ENCODE data around the gene C16orf74.
A peak's percentile ranks its signal among the peaks of the same experiment; 100 is the strongest.

Gene C16orf74

DNA sequence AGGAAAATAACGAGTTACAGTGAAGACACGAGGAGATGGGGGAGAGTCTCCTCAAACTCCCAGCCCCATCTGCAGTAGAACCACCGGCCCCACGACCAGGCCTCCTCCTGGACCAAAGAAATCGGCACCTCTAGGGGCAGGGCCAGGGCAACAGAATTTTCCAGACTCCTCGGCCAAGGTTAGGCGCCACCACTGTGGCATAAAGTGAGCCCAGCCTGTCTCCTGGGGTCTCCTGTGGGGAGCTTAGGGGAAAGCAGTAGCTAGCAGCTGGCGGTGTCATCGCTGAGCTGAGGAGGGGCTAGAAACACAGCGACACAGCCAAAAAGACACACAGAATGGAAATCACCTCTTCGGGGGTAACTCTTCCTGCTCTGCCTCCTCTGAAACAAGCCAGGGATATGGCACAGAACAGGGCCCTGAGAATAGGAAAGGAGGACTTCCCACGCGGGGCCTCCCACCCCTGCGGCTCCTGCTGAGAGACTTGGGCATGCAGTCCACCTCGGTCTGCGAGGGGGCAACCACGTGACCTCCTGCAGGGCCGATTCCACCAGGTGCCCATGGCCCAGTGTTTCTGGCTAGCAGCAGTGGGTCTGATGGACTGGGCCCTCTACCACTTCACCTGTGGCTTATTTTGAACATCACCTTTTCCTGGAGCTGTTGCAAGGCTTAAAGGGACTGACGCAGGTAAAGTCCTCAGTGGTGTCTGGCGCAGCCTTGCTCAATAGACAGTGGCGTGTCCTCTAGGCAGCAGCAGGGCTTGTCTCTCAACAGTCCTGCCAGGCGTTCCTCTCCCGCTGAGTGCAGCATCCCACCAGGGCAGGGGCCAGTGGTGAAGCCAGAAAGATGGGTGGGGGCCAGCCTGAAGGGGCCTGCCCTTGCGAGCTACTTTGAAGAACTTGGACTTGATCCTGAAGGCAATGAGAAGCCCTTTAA is 55.4 kb downstream of the C16orf74 start:
- no peak overlapping the region for H3K27ac ChIP-seq (ENCODE audit: low read depth, low read length)
- H2BK5ac ChIP-seq (ENCODE audit: low read length): no peak overlapping the region
- H3K27me3 ChIP-seq (ENCODE audit: insufficient read depth, low read length, poor library complexity): no peaks in the 10 kb centered on the region
- no peak overlapping the region for H3K18ac ChIP-seq (ENCODE audit: low read length)
- H3K4me3 ChIP-seq (ENCODE audit: low read length): no peak overlapping the region
- no peaks in the 10 kb centered on the region for H3K36me3 ChIP-seq (ENCODE audit: control insufficient read depth, insufficient read depth, low read length)
- no peak overlapping the region for H2BK120ac ChIP-seq (ENCODE audit: low read depth, low read length)
- no peaks in the 10 kb centered on the region for H3K4me1 ChIP-seq (ENCODE audit: control insufficient read depth, low read depth, low read length)
- no peak overlapping the region for H2BK15ac ChIP-seq (replicated peaks; ENCODE audit: low read depth)
- DNase-seq: no peak
- H2AK5ac ChIP-seq (ENCODE audit: low read length): no peak overlapping the region
- no peaks in the 10 kb centered on the region for H3K79me1 ChIP-seq (ENCODE audit: low read length)
- no CpG with 5 or more reads among the region's 24 CpGs for WGBS (ENCODE audit: extremely low coverage, insufficient coverage, low lambda C conversion rate)
- H4K8ac ChIP-seq (ENCODE audit: low read depth, low read length): no peak overlapping the region
- H3K56ac ChIP-seq (ENCODE audit: low read length): no peak overlapping the region
- no peaks in the 10 kb centered on the region for H3K79me2 ChIP-seq (ENCODE audit: control insufficient read depth, insufficient read depth, low read length)
- no peak overlapping the region for H3K4me2 ChIP-seq (ENCODE audit: low read length)
- no peak overlapping the region for H4K5ac ChIP-seq (ENCODE audit: low read length)
- H3K4ac ChIP-seq (ENCODE audit: low read depth, low read length): no peak overlapping the region
- H3K23ac ChIP-seq (ENCODE audit: low read length): no peak overlapping the region
- no peak overlapping the region for H3K9ac ChIP-seq (ENCODE audit: low read length)

- no peak overlapping the region for H3K4ac ChIP-seq (ENCODE audit: low read depth, low read length)
- H2BK5ac ChIP-seq (ENCODE audit: low read length): no peak overlapping the region
- no peaks in the 10 kb centered on the region for H3K36me3 ChIP-seq (ENCODE audit: control insufficient read depth, insufficient read depth, low read length)
- peaks cover 3% of the 10 kb centered on the region for H3K79me2 ChIP-seq (ENCODE audit: control insufficient read depth, insufficient read depth, low read length)
- H3K27ac ChIP-seq (ENCODE audit: low read depth, low read length): no peak overlapping the region
- no peak overlapping the region for H4K8ac ChIP-seq (ENCODE audit: low read depth, low read length)
- H3K27me3 ChIP-seq (ENCODE audit: insufficient read depth, low read length, poor library complexity): no peaks in the 10 kb centered on the region
- no peak overlapping the region for H2BK15ac ChIP-seq (replicated peaks; ENCODE audit: low read depth)
- H3K4me1 ChIP-seq (ENCODE audit: control insufficient read depth, low read depth, low read length): peaks cover 2% of the 10 kb centered on the region
- H3K18ac ChIP-seq (ENCODE audit: low read length): no peak overlapping the region
- no peak for DNase-seq
- H3K79me1 ChIP-seq (ENCODE audit: low read length): peaks cover 6% of the 10 kb centered on the region
- no peak overlapping the region for H2AK5ac ChIP-seq (ENCODE audit: low read length)
- H3K56ac ChIP-seq (ENCODE audit: low read length): no peak overlapping the region
- H3K9ac ChIP-seq (ENCODE audit: low read length): no peak overlapping the region
- no peak overlapping the region for H4K5ac ChIP-seq (ENCODE audit: low read length)
- H3K4me2 ChIP-seq (ENCODE audit: low read length): no peak overlapping the region
- no peak overlapping the region for H3K23ac ChIP-seq (ENCODE audit: low read length)
- H2BK120ac ChIP-seq (ENCODE audit: low read depth, low read length): no peak overlapping the region
- no CpG with 5 or more reads among the region's 7 CpGs for WGBS (ENCODE audit: extremely low coverage, insufficient coverage, low lambda C conversion rate)
- H3K4me3 ChIP-seq (ENCODE audit: low read length): no peak overlapping the region
Observed at GRCh38 chr16:85690469-85691064, 60.3 kb downstream of the C16orf74 start.

DNA sequence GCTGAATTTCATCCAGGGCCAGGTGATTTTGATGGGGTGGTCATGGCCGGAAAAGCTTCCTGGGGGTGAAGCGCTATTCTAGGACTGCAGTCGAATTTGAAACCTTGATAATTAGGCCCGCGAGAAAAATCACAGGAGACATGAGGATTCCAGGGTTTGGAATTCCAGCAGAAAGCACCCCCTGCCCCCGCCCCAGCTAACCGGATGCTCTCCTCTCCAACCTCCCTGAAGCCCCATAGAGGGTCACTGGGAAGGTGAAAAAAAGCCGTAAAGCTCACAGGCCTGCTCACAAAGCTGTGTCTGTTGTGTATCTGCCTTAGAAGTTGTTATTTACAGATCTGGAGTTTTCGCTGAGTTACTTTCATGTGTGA is 61.0 kb downstream of the C16orf74 start:
- Histone ChIP-seq H3K79me2 (ENCODE audit: control insufficient read depth, insufficient read depth, low read length) (peaks cover 3% of the 10 kb centered on the region), H3K27ac (ENCODE audit: low read depth, low read length) (no peak overlapping the region), H2BK120ac (ENCODE audit: low read depth, low read length) (no peak overlapping the region), H3K4ac (ENCODE audit: low read depth, low read length) (no peak overlapping the region), H3K23ac (ENCODE audit: low read length) (no peak overlapping the region), H2AK5ac (ENCODE audit: low read length) (no peak overlapping the region), H3K79me1 (ENCODE audit: low read length) (peaks cover 6% of the 10 kb centered on the region), H3K4me2 (ENCODE audit: low read length) (no peak overlapping the region), H4K8ac (ENCODE audit: low read depth, low read length) (no peak overlapping the region), H3K36me3 (ENCODE audit: control insufficient read depth, insufficient read depth, low read length) (no peaks in the 10 kb centered on the region), H2BK5ac (ENCODE audit: low read length) (no peak overlapping the region), H3K18ac (ENCODE audit: low read length) (no peak overlapping the region), H3K56ac (ENCODE audit: low read length) (no peak overlapping the region), H3K9ac (ENCODE audit: low read length) (no peak overlapping the region), H3K27me3 (ENCODE audit: insufficient read depth, low read length, poor library complexity) (no peaks in the 10 kb centered on the region), H4K5ac (ENCODE audit: low read length) (no peak overlapping the region), H3K4me1 (ENCODE audit: control insufficient read depth, low read depth, low read length) (peaks cover 2% of the 10 kb centered on the region), H2BK15ac (replicated peaks; ENCODE audit: low read depth) (no peak overlapping the region), H3K4me3 (ENCODE audit: low read length) (no peak overlapping the region)
- no CpG with 5 or more reads among the region's 9 CpGs for WGBS (ENCODE audit: extremely low coverage, insufficient coverage, low lambda C conversion rate)
- no peak for DNase-seq

DNA sequence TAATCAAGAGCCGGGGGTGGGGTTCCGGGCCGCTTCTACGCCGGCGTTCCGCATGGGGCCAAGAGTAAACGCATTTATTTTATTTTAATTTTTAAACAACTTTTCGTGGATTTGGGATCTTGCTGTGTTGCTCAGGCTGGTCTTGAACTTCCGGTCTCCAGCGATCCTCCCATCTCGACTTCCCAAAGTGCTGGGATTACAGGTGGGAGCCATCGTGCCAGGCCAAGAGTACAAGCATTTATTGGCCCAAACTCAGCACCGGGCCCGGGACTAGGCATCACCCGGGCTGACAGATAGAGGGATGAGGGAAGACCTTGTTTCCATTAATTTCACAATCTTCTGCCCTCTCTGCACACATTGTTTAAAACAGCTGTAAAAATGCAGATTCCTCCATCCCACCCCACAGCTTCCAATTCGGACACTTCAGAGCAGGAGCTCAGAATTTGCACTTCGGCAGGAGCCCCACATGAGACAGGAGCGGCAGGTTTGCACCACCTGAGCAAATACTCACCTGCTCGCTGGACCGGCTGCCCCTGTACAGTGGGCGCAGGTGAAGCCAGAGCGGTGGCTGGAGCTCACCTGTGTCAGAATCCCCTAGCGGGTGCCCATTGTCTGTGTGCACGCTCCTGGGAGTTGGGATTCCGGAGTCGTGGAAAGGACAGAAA is 61.5 kb downstream of the C16orf74 start:
- Histone ChIP-seq H2BK120ac (ENCODE audit: low read depth, low read length) (no peak overlapping the region), H3K4me2 (ENCODE audit: low read length) (peak overlapping the region; percentile 31), H2AK5ac (ENCODE audit: low read length) (no peak overlapping the region), H3K4ac (ENCODE audit: low read depth, low read length) (no peak overlapping the region), H3K9ac (ENCODE audit: low read length) (no peak overlapping the region), H3K27me3 (ENCODE audit: insufficient read depth, low read length, poor library complexity) (no peaks in the 10 kb centered on the region), H4K8ac (ENCODE audit: low read depth, low read length) (no peak overlapping the region), H3K23ac (ENCODE audit: low read length) (no peak overlapping the region), H3K79me1 (ENCODE audit: low read length) (peaks cover 6% of the 10 kb centered on the region), H3K4me3 (ENCODE audit: low read length) (no peak overlapping the region), H3K79me2 (ENCODE audit: control insufficient read depth, insufficient read depth, low read length) (peaks cover 4% of the 10 kb centered on the region), H3K18ac (ENCODE audit: low read length) (no peak overlapping the region), H3K36me3 (ENCODE audit: control insufficient read depth, insufficient read depth, low read length) (no peaks in the 10 kb centered on the region), H4K5ac (ENCODE audit: low read length) (no peak overlapping the region), H3K27ac (ENCODE audit: low read depth, low read length) (no peak overlapping the region), H2BK5ac (ENCODE audit: low read length) (no peak overlapping the region), H2BK15ac (replicated peaks; ENCODE audit: low read depth) (no peak overlapping the region), H3K56ac (ENCODE audit: low read length) (peak overlapping the region; percentile 25), H3K4me1 (ENCODE audit: control insufficient read depth, low read depth, low read length) (peaks cover 2% of the 10 kb centered on the region)
- no CpG with 5 or more reads among the region's 27 CpGs for WGBS (ENCODE audit: extremely low coverage, insufficient coverage, low lambda C conversion rate)
- DNase-seq: no peak

DNA sequence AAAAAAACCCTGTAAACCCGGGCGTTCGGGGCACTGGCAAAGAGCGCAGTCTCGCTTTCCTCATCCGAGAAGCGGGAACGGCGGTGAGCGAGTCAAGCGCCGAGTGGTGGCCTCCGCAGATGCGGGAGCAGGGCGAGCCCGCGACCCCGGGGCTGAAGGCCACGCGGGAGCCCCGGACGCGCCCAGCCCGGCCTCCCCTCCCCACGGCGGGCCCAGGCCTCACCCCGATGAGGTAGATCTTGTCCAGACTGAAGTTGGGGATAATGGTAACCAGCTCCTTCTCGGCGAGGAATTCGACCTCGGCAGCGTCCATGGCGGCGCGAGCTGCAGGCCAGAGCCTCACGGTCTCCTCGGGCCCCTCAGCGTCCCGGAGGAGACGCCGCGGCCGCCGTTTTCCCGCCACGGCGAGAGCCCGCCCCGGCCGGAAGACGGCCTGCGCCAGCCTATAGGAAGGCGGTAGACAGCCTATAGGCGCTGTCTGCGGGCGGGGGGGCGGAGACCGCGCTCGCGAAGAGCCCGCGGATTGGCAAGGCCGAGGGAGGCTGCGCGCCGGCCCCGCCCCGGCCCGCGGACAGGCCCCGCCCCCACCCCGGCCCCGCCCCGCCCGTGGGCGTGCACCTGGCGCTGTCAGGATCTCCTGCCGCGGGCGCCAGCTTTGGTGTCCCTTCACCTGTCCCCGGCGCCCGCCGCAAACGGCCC is 62.2 kb downstream of the C16orf74 start, which contains the start of gene GINS2:
Gene GINS2, minus strand, starts transcription at position 369 of the 699 bp plus-strand sequence. Its CDS starts 56 bp downstream, at position 313.
- Histone ChIP-seq H3K18ac (ENCODE audit: low read length) (no peak within 1 kb of the TSS), H3K23ac (ENCODE audit: low read length) (peak within 1 kb of the TSS; percentile 45), H3K79me1 (ENCODE audit: low read length) (peaks cover 6% of the 10 kb centered on the region), H2BK120ac (ENCODE audit: low read depth, low read length) (no peak within 1 kb of the TSS), H3K4me3 (ENCODE audit: low read length) (peak within 1 kb of the TSS; percentile 60), H3K4me1 (ENCODE audit: control insufficient read depth, low read depth, low read length) (peaks cover 2% of the 10 kb centered on the region), H3K27ac (ENCODE audit: low read depth, low read length) (no peak within 1 kb of the TSS), H3K56ac (ENCODE audit: low read length) (peak within 1 kb of the TSS; percentile 92), H4K5ac (ENCODE audit: low read length) (no peak within 1 kb of the TSS), H3K9ac (ENCODE audit: low read length) (peak within 1 kb of the TSS; percentile 74), H2BK15ac (replicated peaks; ENCODE audit: low read depth) (no peak within 1 kb of the TSS), H3K4ac (ENCODE audit: low read depth, low read length) (no peak within 1 kb of the TSS), H2BK5ac (ENCODE audit: low read length) (no peak within 1 kb of the TSS), H3K36me3 (ENCODE audit: control insufficient read depth, insufficient read depth, low read length) (no peaks in the 10 kb centered on the region), H2AK5ac (ENCODE audit: low read length) (no peak within 1 kb of the TSS), H4K8ac (ENCODE audit: low read depth, low read length) (no peak within 1 kb of the TSS), H3K27me3 (ENCODE audit: insufficient read depth, low read length, poor library complexity) (no peaks in the 10 kb centered on the region), H3K79me2 (ENCODE audit: control insufficient read depth, insufficient read depth, low read length) (peaks cover 5% of the 10 kb centered on the region), H3K4me2 (ENCODE audit: low read length) (peak within 1 kb of the TSS; percentile 53)
- peak; percentile 96 for DNase-seq
- WGBS (ENCODE audit: extremely low coverage, insufficient coverage, low lambda C conversion rate): no CpG with 5 or more reads among the region's 86 CpGs

Data from mesendoderm (in vitro differentiated cells).